ENCODE data around the gene PRDX4. TPM values are rescaled to one million over a fixed set of nuclear protein-coding genes. Genes with fewer than 3 reads are reported as not detected.

Gene PRDX4
- total RNA-seq, 1 experiment from 2014 or later: 276 TPM

- no peaks in the 10 kb centered on the region for H3K27me3 ChIP-seq (ENCODE audit: low read length)
- H3K27ac ChIP-seq (ENCODE audit: low read length): no peak overlapping the region
- no peak overlapping the region for H3K4me2 ChIP-seq (ENCODE audit: low read length)
- H3K9ac ChIP-seq (ENCODE audit: low read length): no peak overlapping the region
- no peaks in the 10 kb centered on the region for H3F3A ChIP-seq (ENCODE audit: low read length, unreplicated experiment)
- no peaks in the 10 kb centered on the region for H3K36me3 ChIP-seq (ENCODE audit: low read depth, low read length)
- BruUV-seq (replicated peaks): no TSS peak
- ChIA-PET CTCF (no interaction called here), POLR2A (ENCODE audit: unreplicated experiment) (no interaction called here)
- TF ChIP-seq EZH2phosphoT487 (IDR thresholded peaks at IDR 0.05; ENCODE audit: borderline replicate concordance, low read length) (no peak), EZH2 (IDR thresholded peaks at IDR 0.05; ENCODE audit: low read length, unreplicated experiment) (no peak), CTCF (conservative IDR thresholded peaks at IDR 0.05; ENCODE audit: low read depth, low read length) (no peak)
- H4K20me1 ChIP-seq (ENCODE audit: low read length): no peaks in the 10 kb centered on the region
- ATAC-seq (no peak), DNase-seq (no peak)
- no peaks in the 10 kb centered on the region for H3K9me3 ChIP-seq (ENCODE audit: low read length)
- H3K9me2 ChIP-seq (replicated peaks; ENCODE audit: low read length): no peaks in the 10 kb centered on the region
- no peak overlapping the region for H2AFZ ChIP-seq (ENCODE audit: low read length)
- H3K4me3 ChIP-seq (ENCODE audit: low read length): no peak overlapping the region
- H3K79me2 ChIP-seq (ENCODE audit: low read length): no peaks in the 10 kb centered on the region
- intact Hi-C loops (cut with micrococcal nuclease): loop anchor here (10.0 kb wide), 1 partner anchor 1034 kb away; the partner anchor contains the start of gene POLA1
- H3K4me1 ChIP-seq (ENCODE audit: insufficient read depth, low read length): no peaks in the 10 kb centered on the region
Observed at GRCh38 chrX:23660766-23661132, 6.5 kb upstream of the PRDX4 start.

- no peak for DNase-seq
- Histone ChIP-seq H3K9me2 (replicated peaks; ENCODE audit: low read length) (no peaks in the 10 kb centered on the region), H3K27me3 (ENCODE audit: low read length) (no peaks in the 10 kb centered on the region), H3F3A (ENCODE audit: low read length, unreplicated experiment) (no peaks in the 10 kb centered on the region), H3K4me2 (ENCODE audit: low read length) (no peak overlapping the region), H3K79me2 (ENCODE audit: low read length) (no peaks in the 10 kb centered on the region), H3K4me3 (ENCODE audit: low read length) (no peak overlapping the region), H3K27ac (ENCODE audit: low read length) (no peak overlapping the region), H4K20me1 (ENCODE audit: low read length) (no peaks in the 10 kb centered on the region), H3K36me3 (ENCODE audit: low read depth, low read length) (no peaks in the 10 kb centered on the region), H3K4me1 (ENCODE audit: insufficient read depth, low read length) (peaks cover 2% of the 10 kb centered on the region), H3K9ac (ENCODE audit: low read length) (no peak overlapping the region), H2AFZ (ENCODE audit: low read length) (no peak overlapping the region), H3K9me3 (ENCODE audit: low read length) (no peaks in the 10 kb centered on the region)
- CTCF ChIA-PET: no interaction called here
- POLR2A ChIA-PET (ENCODE audit: unreplicated experiment): no interaction called here
- BruUV-seq (replicated peaks): no TSS peak
- ATAC-seq: no peak
- TF ChIP-seq EZH2phosphoT487 (IDR thresholded peaks at IDR 0.05; ENCODE audit: borderline replicate concordance, low read length) (no peak), EZH2 (IDR thresholded peaks at IDR 0.05; ENCODE audit: low read length, unreplicated experiment) (no peak), CTCF (conservative IDR thresholded peaks at IDR 0.05; ENCODE audit: low read depth, low read length) (no peak)
- intact Hi-C loops (cut with micrococcal nuclease): loop anchor here (10.0 kb wide), 1 partner anchor 1033 kb away; the partner anchor contains the start of gene POLA1
Observed at GRCh38 chrX:23661671-23662070, 5.6 kb upstream of the PRDX4 start.

- Histone ChIP-seq H3K4me1 (ENCODE audit: insufficient read depth, low read length) (peaks cover 7% of the 10 kb centered on the region), H4K20me1 (ENCODE audit: low read length) (no peaks in the 10 kb centered on the region), H3K9ac (ENCODE audit: low read length) (no peak overlapping the region), H3K27ac (ENCODE audit: low read length) (no peak overlapping the region), H3K79me2 (ENCODE audit: low read length) (no peaks in the 10 kb centered on the region), H3K4me3 (ENCODE audit: low read length) (no peak overlapping the region), H2AFZ (ENCODE audit: low read length) (no peak overlapping the region), H3K9me2 (replicated peaks; ENCODE audit: low read length) (no peaks in the 10 kb centered on the region), H3K36me3 (ENCODE audit: low read depth, low read length) (no peaks in the 10 kb centered on the region), H3K4me2 (ENCODE audit: low read length) (no peak overlapping the region), H3F3A (ENCODE audit: low read length, unreplicated experiment) (no peaks in the 10 kb centered on the region), H3K27me3 (ENCODE audit: low read length) (no peaks in the 10 kb centered on the region), H3K9me3 (ENCODE audit: low read length) (no peaks in the 10 kb centered on the region)
- DNase-seq (no peak), ATAC-seq (no peak)
- intact Hi-C loops (cut with micrococcal nuclease): loop anchor here (10.0 kb wide), 1 partner anchor 1033 kb away; the partner anchor contains the start of gene POLA1
- TF ChIP-seq EZH2phosphoT487 (IDR thresholded peaks at IDR 0.05; ENCODE audit: borderline replicate concordance, low read length) (no peak), CTCF (conservative IDR thresholded peaks at IDR 0.05; ENCODE audit: low read depth, low read length) (no peak), EZH2 (IDR thresholded peaks at IDR 0.05; ENCODE audit: low read length, unreplicated experiment) (no peak)
- ChIA-PET POLR2A (ENCODE audit: unreplicated experiment) (no interaction called here), CTCF (no interaction called here)
- no TSS peak for BruUV-seq (replicated peaks)
Observed at GRCh38 chrX:23662187-23662586, 5.1 kb upstream of the PRDX4 start.
